IPS DF 4.7 (cell line): Measurements from ENCODE around the gene FSTL1.

Experiments
- DNase-seq: peaks from one replicate; pipeline ENCODE4 v3.0.0-alpha.2; 2013; ENCODE audit warnings: low spot score; ENCODE audit errors: extremely low read depth

The FSTL1 gene

GRCh38 chr3:120450600-120451271 lies at the start of gene FSTL1:
Gene FSTL1 (minus strand): TSS chr3:120450992. CDS start chr3:120450746, 246 bp downstream.
- no peak for DNase-seq

- DNase-seq = no peak
Measured at GRCh38 chr3:120498556-120499346, 48.0 kb upstream of the FSTL1 start.

GRCh38 chr3:120497818-120498217 lies 47.0 kb upstream of the FSTL1 start:
- DNase-seq = no peak

- DNase-seq = no peak
Measured at GRCh38 chr3:120497336-120497735, 46.5 kb upstream of the FSTL1 start.

- DNase-seq = no peak
Measured at GRCh38 chr3:120496278-120497002, 45.6 kb upstream of the FSTL1 start.

GRCh38 chr3:120495809-120496208 lies 45.0 kb upstream of the FSTL1 start:
- DNase-seq = no peak

GRCh38 chr3:120492103-120492502 lies 41.3 kb upstream of the FSTL1 start:
- no peak for DNase-seq

GRCh38 chr3:120489421-120489820 lies 38.6 kb upstream of the FSTL1 start:
- DNase-seq = no peak

- DNase-seq = no peak
Measured at GRCh38 chr3:120488296-120488695, 37.5 kb upstream of the FSTL1 start.

GRCh38 chr3:120487191-120487650 lies 36.4 kb upstream of the FSTL1 start:
- DNase-seq = no peak

GRCh38 chr3:120481081-120481480 lies 30.3 kb upstream of the FSTL1 start:
- no peak for DNase-seq

GRCh38 chr3:120477781-120478180 lies 27.0 kb upstream of the FSTL1 start:
- no peak for DNase-seq

GRCh38 chr3:120475722-120476377 lies 25.1 kb upstream of the FSTL1 start:
- no peak for DNase-seq

GRCh38 chr3:120473896-120474675 lies 23.3 kb upstream of the FSTL1 start:
- no peak for DNase-seq

- DNase-seq = no peak
Measured at GRCh38 chr3:120473389-120473788, 22.6 kb upstream of the FSTL1 start.

GRCh38 chr3:120472121-120472844 lies 21.5 kb upstream of the FSTL1 start:
- DNase-seq = no peak

- no peak for DNase-seq
Measured at GRCh38 chr3:120471643-120472042, 20.9 kb upstream of the FSTL1 start.

GRCh38 chr3:120470870-120471269 lies 20.1 kb upstream of the FSTL1 start:
- DNase-seq = no peak

- no peak for DNase-seq
Measured at GRCh38 chr3:120469882-120470301, 19.1 kb upstream of the FSTL1 start.

GRCh38 chr3:120469440-120469839 lies 18.6 kb upstream of the FSTL1 start:
- DNase-seq = peak; percentile 76
